Natural killer cell treated with Interleukin-12 subunit alpha and Interleukin-12 subunit beta and Interleukin-15 and Interleukin-18, amount 100 ng/mL, for 72 hours (primary cell): ENCODE measurements around the gene NFRKB. TPM values are rescaled to one million over a fixed set of nuclear protein-coding genes. Genes with fewer than 3 reads are reported as not detected.

Experiments used
- ATAC-seq, 2 donors: fragments of 150-1000 bp; cut with Tn5 transposase in 1 of 2; sonication (Bioruptor Pico), chemical (Tn5 transposase) in 1 of 2; 2 replicates each; pipeline ENCODE4 v1.10.0; 2021
- DNase-seq: peaks from one replicate; pipeline ENCODE4 v3.0.0; 2022; ENCODE audit warnings: low spot score
- H3K27ac Mint-ChIP-seq, 2 donors: 1 replicate in 1 of 2; 2 replicates in 1 of 2; pipeline ENCODE4 v1.8.0; 2022; ENCODE audit warnings: mixed read lengths in 2 of 2, mild to moderate bottlenecking in 1 of 2, moderate library complexity in 1 of 2
- H3K27me3 Mint-ChIP-seq, 2 donors: 1 replicate in 1 of 2; 2 replicates in 1 of 2; pipeline ENCODE4 v1.8.0; 2022; ENCODE audit warnings: mixed read lengths in 2 of 2
- H3K36me3 Mint-ChIP-seq: one replicate; pipeline ENCODE4 v1.8.0; 2022; ENCODE audit warnings: mixed read lengths
- H3K4me1 Mint-ChIP-seq, 2 donors: 1 replicate in 1 of 2; 2 replicates in 1 of 2; pipeline ENCODE4 v1.8.0; 2022; ENCODE audit warnings: low read depth in 2 of 2, mixed read lengths in 2 of 2, mild to moderate bottlenecking in 1 of 2
- H3K4me3 Mint-ChIP-seq: one replicate; pipeline ENCODE4 v1.8.0; 2022; ENCODE audit warnings: mixed read lengths
- H3K9me3 Mint-ChIP-seq: 2 replicates; pipeline ENCODE4 v1.8.0; 2022; ENCODE audit warnings: mixed read lengths
- total RNA-seq, 2 donors: library from RNA; stranded (reverse); gene quantifications; one replicate each; pipeline ENCODE4 v1.2.3, GENCODE V29; 2022

The NFRKB gene
- 10 to 100 TPM; 34.1 to 45.2 TPM for total RNA-seq

DNA sequence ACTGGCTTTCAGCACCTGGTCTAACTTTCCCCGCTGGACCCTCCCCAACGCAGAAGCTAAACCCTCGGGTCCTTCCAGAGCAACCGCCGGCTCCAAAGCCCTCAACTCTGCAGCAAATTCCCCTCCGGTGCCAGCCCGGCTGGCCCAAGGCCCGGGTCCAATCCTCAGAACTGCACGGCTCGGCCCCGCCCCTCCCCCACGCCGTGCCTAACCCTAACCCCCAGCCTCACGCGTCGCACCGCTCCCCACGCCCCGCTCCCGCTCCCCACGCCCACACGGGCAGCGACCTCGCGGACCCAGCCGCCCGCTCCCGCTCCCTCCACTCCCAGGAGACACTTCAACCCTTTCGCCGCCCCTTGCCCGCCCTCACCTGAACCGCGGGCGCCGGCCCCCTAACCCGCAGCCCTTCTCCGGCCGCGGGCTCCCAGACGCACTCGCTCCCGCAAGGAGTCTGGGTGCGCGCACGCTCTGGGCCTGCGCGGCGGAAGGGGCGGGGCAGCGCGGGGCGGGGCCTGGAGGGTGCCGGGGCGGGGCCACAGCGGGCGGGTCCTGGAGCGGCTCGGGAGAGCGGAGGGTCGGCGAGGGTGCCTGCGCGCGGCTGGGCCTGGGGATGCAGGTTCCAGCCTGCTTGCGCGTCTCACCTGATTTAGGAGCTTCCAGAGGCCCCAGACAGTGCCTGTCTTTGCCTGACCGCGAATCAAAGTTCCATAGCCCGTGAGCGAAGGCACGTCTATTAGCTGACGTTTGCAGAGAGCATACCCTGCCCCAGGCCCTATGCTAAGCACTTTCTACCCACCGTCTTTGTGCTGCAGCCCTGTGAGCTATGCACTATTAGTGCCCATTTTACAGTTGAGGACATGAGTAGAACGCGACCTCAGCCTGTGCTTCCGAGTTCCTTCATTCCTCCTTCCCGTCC, at the start of gene NFRKB:
Gene NFRKB (minus strand): TSS at position 453 of the 916 bp plus-strand sequence. CDS start 2,729 bp downstream, outside the sequence.
- DNase-seq: peak; percentile 86
- peak; percentile 99 to 100 for ATAC-seq
- H3K4me1 Mint-ChIP-seq: peaks cover 20 to 23% of the 10 kb centered on the region in 2 donors
- H3K9me3 Mint-ChIP-seq: no peaks in the 10 kb centered on the region
- peaks cover 6% of the 10 kb centered on the region for H3K36me3 Mint-ChIP-seq
- peak within 1 kb of the TSS; percentile 83 to 85 for H3K27ac Mint-ChIP-seq
- H3K27me3 Mint-ChIP-seq: peaks cover 0 to 2% of the 10 kb centered on the region in 2 donors
- H3K4me3 Mint-ChIP-seq: peak within 1 kb of the TSS; percentile 88

DNA sequence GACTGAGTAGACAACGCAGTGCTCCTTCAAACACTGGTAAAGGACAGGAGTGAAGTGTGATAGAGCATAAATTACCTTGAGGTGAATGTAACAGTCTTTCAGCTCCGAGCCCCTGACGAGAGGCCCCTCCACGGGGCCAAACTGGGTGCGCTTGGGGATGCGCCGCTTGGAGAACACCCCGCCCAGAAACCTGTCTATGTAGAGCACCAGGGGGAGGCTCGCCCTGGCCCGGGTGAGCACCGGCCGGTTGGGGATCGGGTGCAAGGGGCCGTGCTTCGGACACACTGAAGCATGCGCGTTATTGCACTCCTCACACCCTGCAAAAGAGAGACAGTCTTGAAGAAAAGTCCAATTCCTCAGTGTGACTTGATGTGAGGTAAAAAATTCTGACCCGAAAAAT, 49.3 kb upstream of the NFRKB start:
- Mint-ChIP-seq H3K4me3 (no peak overlapping the region), H3K36me3 (peaks cover 4% of the 10 kb centered on the region), H3K4me1 (no peaks in the 10 kb centered on the region), H3K27me3 (no peaks in the 10 kb centered on the region), H3K9me3 (no peaks in the 10 kb centered on the region), H3K27ac (no peak overlapping the region)
- DNase-seq (no peak), ATAC-seq (no peak)

DNA sequence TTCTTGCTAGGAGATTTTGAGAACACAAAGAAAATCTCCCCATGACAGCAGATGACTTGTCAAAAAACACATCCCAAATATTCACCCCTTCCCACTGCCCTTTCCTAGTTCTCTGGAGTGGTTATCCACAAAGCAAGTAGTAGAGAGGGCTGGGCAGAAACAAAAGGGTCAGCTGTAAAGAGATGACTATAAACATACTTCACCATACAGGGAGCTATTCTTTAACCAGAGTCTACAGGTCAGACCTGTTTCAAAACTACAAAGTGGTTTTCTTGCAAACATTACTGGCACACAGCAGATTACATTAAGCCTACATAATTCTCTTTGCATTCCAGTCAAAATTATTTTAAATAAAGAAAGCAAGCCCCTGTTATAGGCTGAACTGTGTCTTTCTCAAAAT, 47.7 kb upstream of the NFRKB start:
- DNase-seq (no peak), ATAC-seq (no peak)
- H3K27ac Mint-ChIP-seq: no peak overlapping the region
- H3K9me3 Mint-ChIP-seq: no peaks in the 10 kb centered on the region
- H3K4me3 Mint-ChIP-seq: no peak overlapping the region
- H3K4me1 Mint-ChIP-seq: peaks cover 0 to 2% of the 10 kb centered on the region in 2 donors
- H3K27me3 Mint-ChIP-seq: no peaks in the 10 kb centered on the region
- H3K36me3 Mint-ChIP-seq: peaks cover 8% of the 10 kb centered on the region

DNA sequence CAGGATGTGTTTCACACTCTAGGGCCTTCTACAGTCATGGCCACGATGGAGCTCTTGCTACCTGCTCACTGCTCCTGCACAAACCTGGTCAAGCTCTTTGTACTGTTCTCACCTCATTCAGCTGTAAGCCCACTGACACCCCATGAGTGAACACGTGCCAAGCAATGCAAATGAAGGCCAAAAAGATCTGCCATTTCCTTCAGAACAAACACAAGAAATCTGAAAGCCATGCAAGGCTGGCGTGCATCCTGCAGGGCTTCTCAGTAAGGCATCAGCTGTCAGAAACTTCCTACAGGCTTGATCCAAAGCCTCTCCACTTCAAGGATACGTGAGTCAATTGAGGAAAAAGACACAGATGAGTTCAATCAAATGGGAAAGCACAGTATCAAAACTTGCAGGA, 44.1 kb upstream of the NFRKB start:
- ATAC-seq (no peak), DNase-seq (no peak)
- Mint-ChIP-seq H3K4me3 (no peak overlapping the region), H3K36me3 (peaks cover 10% of the 10 kb centered on the region), H3K27me3 (no peaks in the 10 kb centered on the region), H3K9me3 (no peaks in the 10 kb centered on the region), H3K27ac (no peak overlapping the region), H3K4me1 (peaks cover 0 to 2% of the 10 kb centered on the region in 2 donors)

DNA sequence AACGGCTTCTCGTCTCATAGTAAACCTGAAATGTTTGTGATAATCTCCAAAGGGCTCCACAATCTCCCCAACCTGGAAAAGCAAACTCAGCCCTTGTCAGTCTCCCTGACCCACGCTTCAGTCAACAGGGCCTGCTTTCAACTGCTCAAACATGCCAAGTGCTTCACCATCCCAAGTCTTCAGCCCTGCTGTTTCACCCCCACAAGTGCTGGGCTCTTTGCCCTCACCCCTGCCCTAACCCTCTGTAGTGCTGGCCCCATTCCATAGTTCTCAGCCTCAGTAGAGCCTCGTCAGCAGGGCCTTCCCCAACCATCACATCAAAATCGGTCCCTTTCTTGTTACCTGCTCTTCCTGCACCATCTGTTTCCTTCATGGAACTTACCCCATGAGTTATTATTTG, 43.4 kb upstream of the NFRKB start:
- Mint-ChIP-seq H3K27me3 (no peaks in the 10 kb centered on the region), H3K36me3 (peaks cover 16% of the 10 kb centered on the region), H3K4me1 (peaks cover 0 to 2% of the 10 kb centered on the region in 2 donors), H3K9me3 (no peaks in the 10 kb centered on the region), H3K4me3 (no peak overlapping the region), H3K27ac (no peak overlapping the region)
- ATAC-seq (no peak), DNase-seq (no peak)

DNA sequence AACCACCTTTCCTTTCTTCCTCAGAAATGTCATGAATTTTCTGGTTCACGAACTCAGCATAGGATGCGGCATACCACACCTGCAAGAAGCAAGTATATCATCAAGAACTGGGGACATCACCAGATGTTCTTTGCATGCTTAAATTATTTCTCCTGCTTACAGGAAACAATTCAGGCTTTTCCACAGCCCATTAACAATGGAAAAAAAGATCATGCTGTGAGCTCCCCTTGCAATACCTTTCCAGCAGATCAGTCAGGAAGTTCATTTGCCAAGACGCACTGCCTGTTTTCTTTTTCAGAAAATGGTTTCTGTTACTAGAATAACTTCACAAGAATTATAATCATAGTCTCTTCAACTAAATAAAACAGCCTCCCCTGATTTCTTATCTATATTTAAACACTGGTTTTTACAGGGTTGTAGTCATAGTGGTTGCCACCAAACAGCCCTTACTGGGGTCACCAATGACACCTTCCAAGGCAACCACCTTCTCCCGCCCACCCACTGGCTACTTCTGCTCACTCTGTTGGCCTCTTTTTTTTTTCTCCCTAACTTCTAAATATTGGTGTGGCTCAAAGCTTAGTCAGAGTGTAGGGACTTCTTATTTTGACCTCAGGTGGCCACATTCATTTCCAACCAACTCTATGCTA, 42.3 kb upstream of the NFRKB start:
- H3K27ac Mint-ChIP-seq: no peak overlapping the region
- H3K4me1 Mint-ChIP-seq: peaks cover 0 to 2% of the 10 kb centered on the region in 2 donors
- no peaks in the 10 kb centered on the region for H3K27me3 Mint-ChIP-seq
- DNase-seq (no peak), ATAC-seq (no peak)
- H3K9me3 Mint-ChIP-seq: no peaks in the 10 kb centered on the region
- no peak overlapping the region for H3K4me3 Mint-ChIP-seq
- H3K36me3 Mint-ChIP-seq: peaks cover 16% of the 10 kb centered on the region

DNA sequence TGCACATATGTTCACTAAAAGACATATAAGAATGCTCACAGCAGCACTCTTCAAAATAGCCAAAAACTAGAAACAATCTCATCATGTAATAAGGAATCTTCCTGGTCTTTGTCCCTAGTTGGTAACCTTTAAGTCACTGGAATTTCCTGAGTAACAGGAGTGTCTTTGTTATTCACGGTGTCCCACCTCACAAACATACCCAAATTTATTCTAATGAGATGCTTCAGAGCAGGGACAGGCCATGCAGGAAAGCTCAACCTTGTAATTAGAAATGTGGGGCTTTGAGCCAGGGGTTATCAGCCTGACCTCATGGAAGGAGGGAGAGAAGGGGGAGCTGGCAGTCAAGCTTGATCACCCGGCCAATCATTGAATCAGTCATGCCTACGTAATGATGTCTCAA, 40.3 kb upstream of the NFRKB start:
- H3K27ac Mint-ChIP-seq: no peak overlapping the region

DNA sequence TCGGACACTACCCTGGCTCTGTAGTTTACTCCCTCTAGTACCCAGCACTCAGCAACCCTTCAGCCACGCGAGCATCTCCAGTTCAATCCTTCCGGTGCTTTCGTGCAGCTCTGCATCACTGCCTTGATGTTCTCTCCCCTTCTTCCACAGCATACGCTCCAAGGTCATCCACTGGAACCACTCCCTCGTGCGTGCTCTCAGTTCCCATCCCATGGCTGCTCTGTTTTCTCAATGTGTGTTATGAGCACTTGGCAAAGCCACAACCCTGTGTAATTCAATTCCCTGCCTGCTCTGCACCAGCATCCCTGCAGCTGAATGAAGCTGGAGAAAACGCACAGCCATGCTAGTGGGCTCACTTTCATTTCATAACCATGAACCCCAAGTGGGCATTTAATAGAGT, 38.5 kb upstream of the NFRKB start:
- Mint-ChIP-seq H3K9me3 (no peaks in the 10 kb centered on the region), H3K27me3 (no peaks in the 10 kb centered on the region), H3K27ac (no peak overlapping the region), H3K36me3 (peaks cover 15% of the 10 kb centered on the region), H3K4me3 (no peak overlapping the region), H3K4me1 (peaks cover 0 to 2% of the 10 kb centered on the region in 2 donors)
- ATAC-seq: no peak
- DNase-seq: no peak

More for the DNA sequence above, 40.3 kb upstream of the NFRKB start:
- H3K4me3 Mint-ChIP-seq: no peak overlapping the region
- DNase-seq (no peak), ATAC-seq (no peak)
- no peaks in the 10 kb centered on the region for H3K9me3 Mint-ChIP-seq
- H3K4me1 Mint-ChIP-seq: peaks cover 0 to 2% of the 10 kb centered on the region in 2 donors
- no peaks in the 10 kb centered on the region for H3K27me3 Mint-ChIP-seq
- peaks cover 13% of the 10 kb centered on the region for H3K36me3 Mint-ChIP-seq

DNA sequence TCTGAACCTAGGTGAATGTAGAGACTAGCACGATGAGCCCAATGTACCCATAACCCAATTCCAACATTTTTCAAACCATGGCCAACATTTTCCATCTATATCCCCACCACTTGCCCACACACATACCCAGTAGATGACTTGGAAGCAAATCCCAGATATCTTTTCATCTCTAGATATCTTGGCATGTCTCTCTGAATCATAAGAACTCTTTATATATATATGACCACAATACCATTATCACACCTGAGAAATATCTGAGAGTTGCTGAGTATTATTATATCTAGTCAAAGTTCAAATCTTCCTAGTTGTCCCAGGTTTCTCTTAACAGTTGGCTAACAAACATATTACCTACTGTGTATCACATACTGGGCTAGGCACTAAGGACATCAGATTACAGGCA, 37.9 kb upstream of the NFRKB start:
- Mint-ChIP-seq H3K4me1 (no peaks in the 10 kb centered on the region), H3K9me3 (no peaks in the 10 kb centered on the region), H3K4me3 (no peak overlapping the region), H3K36me3 (peaks cover 16% of the 10 kb centered on the region), H3K27ac (no peak overlapping the region), H3K27me3 (no peaks in the 10 kb centered on the region)
- DNase-seq: no peak
- ATAC-seq: no peak

DNA sequence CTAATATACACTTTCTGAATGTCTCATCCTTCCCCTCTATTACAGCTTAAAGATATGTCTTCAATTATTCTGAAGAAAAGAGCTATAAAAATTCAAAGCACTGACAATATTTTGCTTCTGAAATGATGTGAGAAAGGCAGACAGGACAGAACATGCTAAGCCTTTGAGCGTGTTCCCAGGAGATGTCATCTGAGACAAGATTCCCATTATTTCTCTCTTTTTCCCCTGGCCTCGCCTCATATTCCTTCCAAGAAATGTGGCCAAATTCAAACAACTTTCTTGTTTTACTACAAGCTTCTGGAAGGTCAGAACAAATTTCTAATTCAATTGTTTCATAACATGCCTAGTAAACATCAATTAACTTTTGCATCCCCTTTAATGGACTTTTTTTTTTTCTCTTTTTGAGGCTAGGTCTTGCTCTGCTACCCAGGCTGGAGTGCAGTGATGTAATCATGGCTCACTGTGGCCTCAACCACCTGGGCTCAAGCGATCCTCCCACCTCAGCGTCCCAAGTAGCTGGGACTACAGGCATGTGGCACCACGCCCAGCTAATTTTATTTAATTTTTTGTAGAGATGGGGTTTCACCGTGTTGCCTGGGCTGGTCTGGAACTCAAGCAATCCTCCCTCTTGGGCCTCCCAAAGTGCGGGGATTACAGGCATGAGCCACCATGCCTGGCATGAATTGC, 37.1 kb upstream of the NFRKB start:
- Mint-ChIP-seq H3K36me3 (peaks cover 15% of the 10 kb centered on the region), H3K4me1 (no peaks in the 10 kb centered on the region), H3K27me3 (no peaks in the 10 kb centered on the region), H3K4me3 (no peak overlapping the region), H3K9me3 (no peaks in the 10 kb centered on the region), H3K27ac (no peak overlapping the region)
- no peak for ATAC-seq
- no peak for DNase-seq

DNA sequence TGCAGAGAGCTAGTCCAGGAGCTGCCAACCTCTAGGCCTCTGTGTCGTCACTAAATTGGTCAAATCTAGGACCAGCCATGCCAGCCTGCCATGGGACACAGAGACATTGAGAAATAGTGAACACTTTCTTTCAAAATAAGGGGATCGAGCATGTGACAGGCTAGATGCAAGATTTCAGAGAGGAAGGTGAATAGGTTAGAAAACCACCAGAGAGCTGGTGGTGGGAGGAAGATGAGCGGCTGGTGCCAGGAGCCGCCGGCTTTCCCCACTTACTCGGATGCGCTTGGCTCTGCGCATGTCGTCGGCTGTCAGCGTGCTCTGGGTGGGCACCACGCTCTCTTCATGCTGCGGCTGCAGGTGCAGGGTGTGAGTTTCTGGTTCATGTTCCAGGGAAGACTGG, 35.4 kb upstream of the NFRKB start:
- H3K4me1 Mint-ChIP-seq: no peaks in the 10 kb centered on the region
- no peak overlapping the region for H3K27ac Mint-ChIP-seq
- no peaks in the 10 kb centered on the region for H3K27me3 Mint-ChIP-seq
- no peak for ATAC-seq
- no peaks in the 10 kb centered on the region for H3K9me3 Mint-ChIP-seq
- H3K36me3 Mint-ChIP-seq: peaks cover 15% of the 10 kb centered on the region
- no peak overlapping the region for H3K4me3 Mint-ChIP-seq
- no peak for DNase-seq

DNA sequence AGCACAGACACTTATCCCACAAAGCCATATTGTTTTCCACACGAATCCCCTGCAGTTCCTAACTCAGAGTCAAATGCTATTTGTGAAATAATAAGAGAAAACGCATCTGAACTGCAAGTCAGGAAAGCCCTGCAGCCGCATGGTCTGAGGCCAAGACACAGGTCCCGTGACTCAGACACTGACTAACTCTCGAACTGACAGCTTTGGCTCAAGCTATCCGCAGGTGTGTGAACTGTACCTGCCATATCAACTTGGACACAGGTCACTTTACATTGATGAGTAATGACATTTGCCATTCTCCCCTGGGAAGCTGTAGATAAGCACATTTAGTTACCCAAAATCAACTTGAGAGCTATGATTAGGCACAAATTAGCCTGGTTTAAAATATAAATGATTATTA, 34.9 kb upstream of the NFRKB start:
- Mint-ChIP-seq H3K4me1 (no peaks in the 10 kb centered on the region), H3K36me3 (peaks cover 15% of the 10 kb centered on the region), H3K9me3 (no peaks in the 10 kb centered on the region), H3K4me3 (no peak overlapping the region), H3K27ac (no peak overlapping the region), H3K27me3 (no peaks in the 10 kb centered on the region)
- no peak for DNase-seq
- ATAC-seq: no peak

DNA sequence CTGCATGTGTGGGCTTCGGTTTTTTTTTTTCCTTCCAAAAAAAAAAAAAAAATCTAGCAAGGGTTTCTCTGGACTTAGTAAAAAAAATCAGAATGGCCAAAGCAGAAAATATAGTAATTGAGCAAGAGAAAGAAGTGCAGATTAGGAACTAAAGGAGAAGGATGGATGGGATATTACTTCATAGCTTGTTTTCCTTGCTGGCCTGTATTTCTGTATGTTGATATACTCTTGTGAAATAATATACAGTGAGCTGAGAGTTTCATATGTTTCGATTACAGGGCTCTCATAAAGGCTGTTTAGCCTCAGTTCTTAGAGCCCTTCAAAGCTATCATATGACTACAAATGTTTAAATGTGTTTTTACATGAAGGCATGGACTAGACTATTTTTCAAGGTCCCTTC, 34.3 kb upstream of the NFRKB start:
- H3K27ac Mint-ChIP-seq: no peak overlapping the region
- H3K27me3 Mint-ChIP-seq: no peaks in the 10 kb centered on the region
- DNase-seq (no peak), ATAC-seq (no peak)
- no peaks in the 10 kb centered on the region for H3K9me3 Mint-ChIP-seq
- H3K4me1 Mint-ChIP-seq: no peaks in the 10 kb centered on the region
- H3K4me3 Mint-ChIP-seq: no peak overlapping the region
- peaks cover 15% of the 10 kb centered on the region for H3K36me3 Mint-ChIP-seq
